Effector CD4-positive, alpha-beta T cell (primary cell): ENCODE data around the gene DNAJC7.
A peak's percentile ranks its signal among the peaks of the same experiment; 100 is the strongest.

Experiments used
- DNase-seq: peaks from one replicate; pipeline ENCODE4 v3.0.0-alpha.2; 2020

DNAJC7 gene

GRCh38 chr17:41974658-41975057, 42.6 kb downstream of the DNAJC7 start:
- no peak for DNase-seq

- no peak for DNase-seq
Measured at GRCh38 chr17:41974031-41974430, 43.2 kb downstream of the DNAJC7 start.

GRCh38 chr17:41973408-41973811, 43.8 kb downstream of the DNAJC7 start:
- DNase-seq = no peak

- no peak for DNase-seq
Measured at GRCh38 chr17:41972571-41973407, 44.5 kb downstream of the DNAJC7 start.

GRCh38 chr17:41971721-41972523, 45.3 kb downstream of the DNAJC7 start:
- no peak for DNase-seq

GRCh38 chr17:41970901-41971331, 46.3 kb downstream of the DNAJC7 start:
- DNase-seq = no peak

- no peak for DNase-seq
Measured at GRCh38 chr17:41968676-41969075, 48.6 kb downstream of the DNAJC7 start.

GRCh38 chr17:41967921-41968578, 49.2 kb downstream of the DNAJC7 start:
- no peak for DNase-seq

- DNase-seq = peak; percentile 10
Measured at GRCh38 chr17:41967141-41967920, 49.9 kb downstream of the DNAJC7 start.

- peak; percentile 87 for DNase-seq
Measured at GRCh38 chr17:41966463-41967140, 50.6 kb downstream of the DNAJC7 start, which contains the start of gene CNP. CNP (plus strand) TSS chr17:41966795; CDS start chr17:41966885, 90 bp downstream.

- peak; percentile 53 for DNase-seq
Measured at GRCh38 chr17:41965694-41966462, 51.4 kb downstream of the DNAJC7 start.

- DNase-seq = peak; percentile 64
Measured at GRCh38 chr17:41962768-41963434, 54.3 kb downstream of the DNAJC7 start.

- DNase-seq = no peak
Measured at GRCh38 chr17:41962111-41962510, 55.1 kb downstream of the DNAJC7 start.

- DNase-seq = no peak
Measured at GRCh38 chr17:41959336-41960095, 57.7 kb downstream of the DNAJC7 start.

- DNase-seq = no peak
Measured at GRCh38 chr17:41959030-41959335, 58.3 kb downstream of the DNAJC7 start.

GRCh38 chr17:41957869-41958439, 59.3 kb downstream of the DNAJC7 start:
- no peak for DNase-seq

- no peak for DNase-seq
Measured at GRCh38 chr17:41957031-41957868, 60.0 kb downstream of the DNAJC7 start.

GRCh38 chr17:41956522-41956921, 60.7 kb downstream of the DNAJC7 start:
- no peak for DNase-seq
